ENCODE measurements around the gene BUD31. TPM values are rescaled to one million over a fixed set of nuclear protein-coding genes. Genes with fewer than 3 reads are reported as not detected.
A peak's percentile ranks its signal among the peaks of the same experiment; 100 is the strongest.
"Not testable (repeated sequence)": the region's sequence is repeated elsewhere in the genome, so short reads cannot be mapped to it uniquely, and the experiment has no call there.

BUD31 gene
- total RNA-seq, 3 donors from 2014 or later = 53.9 to 69.8 (median 65.4) TPM

DNA sequence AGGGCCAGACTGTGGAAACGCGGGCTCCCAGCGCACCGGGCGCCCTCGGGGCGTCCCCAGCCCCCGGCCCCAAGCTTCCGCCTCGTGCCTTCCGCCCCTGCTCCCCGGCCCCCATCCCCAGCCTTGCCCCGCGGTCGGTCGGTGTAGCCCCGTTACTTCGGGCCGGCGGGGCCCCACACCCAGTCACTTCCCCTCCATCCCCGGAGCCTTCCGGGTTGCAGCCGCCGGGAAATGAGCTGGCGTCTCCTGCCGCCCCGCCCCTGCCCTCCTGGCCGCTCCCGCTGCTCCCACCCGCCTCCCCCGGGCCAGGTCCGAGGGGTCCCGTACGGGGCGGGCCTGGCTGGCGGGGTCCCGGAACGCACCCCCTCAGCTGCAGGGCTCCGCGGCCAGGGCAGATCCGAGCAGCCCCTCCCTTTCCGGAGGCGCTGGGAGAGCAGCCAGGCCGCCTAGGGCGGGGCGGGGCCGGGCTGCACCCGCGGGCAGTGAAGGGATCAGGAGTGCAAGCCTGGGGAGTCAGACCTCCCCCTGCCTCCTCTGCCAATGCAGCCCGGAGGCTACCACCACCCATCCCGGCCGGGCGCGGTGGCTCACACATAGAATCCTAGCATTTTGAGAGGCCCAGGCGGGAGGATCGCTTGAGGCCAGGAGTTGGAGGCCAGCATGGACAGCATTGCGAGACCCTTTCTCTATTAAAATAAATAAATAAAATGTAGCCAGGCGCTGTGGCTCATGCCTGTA is 33.5 kb upstream of the BUD31 start:
- no peaks in the 10 kb centered on the region for H3K4me1 ChIP-seq
- intact Hi-C loops (cut with DNase I; ENCODE audit: low total_unique reads) = no loop called here

GRCh38 chr7:99379043-99379577 is 29.7 kb upstream of the BUD31 start:
- Histone ChIP-seq H3K9me3 (no peaks in the 10 kb centered on the region), H3K27ac (peak overlapping the region; percentile 76 to 90), H3K4me3 (peak overlapping the region; percentile 15 to 25 (median 17)), H3K36me3 (no peaks in the 10 kb centered on the region), H3K27me3 (no peaks in the 10 kb centered on the region), H3K4me1 (peaks cover 0 to 7% of the 10 kb centered on the region in 2 donors)
- intact Hi-C loops (cut with DNase I; ENCODE audit: low total_unique reads) = no loop called here
- TF ChIP-seq CTCF (IDR thresholded peaks at IDR 0.05) (peak in 1 of 3 donors; percentile 10), POLR2AphosphoS5 (IDR thresholded peaks at IDR 0.05) (no peak)
- no peak for DNase-seq (ENCODE audit: low spot score in 2 of 2)

More for the DNA sequence above, 33.5 kb upstream of the BUD31 start:
- DNase-seq (ENCODE audit: low spot score in 2 of 2) = peak in 1 of 2 donors; percentile 61
- TF ChIP-seq POLR2AphosphoS5 (IDR thresholded peaks at IDR 0.05) = peak; percentile 37 to 52 (median 50)
- no peak for TF ChIP-seq CTCF (IDR thresholded peaks at IDR 0.05)
- Histone ChIP-seq H3K27me3 (no peaks in the 10 kb centered on the region), H3K4me3 (peak overlapping the region; percentile 94 to 99 (median 97)), H3K9me3 (no peaks in the 10 kb centered on the region), H3K36me3 (no peaks in the 10 kb centered on the region), H3K27ac (peak overlapping the region; percentile 78 to 94)

GRCh38 chr7:99379693-99380031 is 29.1 kb upstream of the BUD31 start:
- H3K4me1 ChIP-seq; H3K36me3 ChIP-seq; H3K27me3 ChIP-seq; intact Hi-C loops (cut with DNase I; ENCODE audit: low total_unique reads); H3K9me3 ChIP-seq; DNase-seq (ENCODE audit: low spot score in 2 of 2): not testable (repeated sequence)
- Histone ChIP-seq H3K4me3 (peak overlapping the region; percentile 17 to 53 (median 25)), H3K27ac (peak overlapping the region; percentile 76 to 90)

DNA sequence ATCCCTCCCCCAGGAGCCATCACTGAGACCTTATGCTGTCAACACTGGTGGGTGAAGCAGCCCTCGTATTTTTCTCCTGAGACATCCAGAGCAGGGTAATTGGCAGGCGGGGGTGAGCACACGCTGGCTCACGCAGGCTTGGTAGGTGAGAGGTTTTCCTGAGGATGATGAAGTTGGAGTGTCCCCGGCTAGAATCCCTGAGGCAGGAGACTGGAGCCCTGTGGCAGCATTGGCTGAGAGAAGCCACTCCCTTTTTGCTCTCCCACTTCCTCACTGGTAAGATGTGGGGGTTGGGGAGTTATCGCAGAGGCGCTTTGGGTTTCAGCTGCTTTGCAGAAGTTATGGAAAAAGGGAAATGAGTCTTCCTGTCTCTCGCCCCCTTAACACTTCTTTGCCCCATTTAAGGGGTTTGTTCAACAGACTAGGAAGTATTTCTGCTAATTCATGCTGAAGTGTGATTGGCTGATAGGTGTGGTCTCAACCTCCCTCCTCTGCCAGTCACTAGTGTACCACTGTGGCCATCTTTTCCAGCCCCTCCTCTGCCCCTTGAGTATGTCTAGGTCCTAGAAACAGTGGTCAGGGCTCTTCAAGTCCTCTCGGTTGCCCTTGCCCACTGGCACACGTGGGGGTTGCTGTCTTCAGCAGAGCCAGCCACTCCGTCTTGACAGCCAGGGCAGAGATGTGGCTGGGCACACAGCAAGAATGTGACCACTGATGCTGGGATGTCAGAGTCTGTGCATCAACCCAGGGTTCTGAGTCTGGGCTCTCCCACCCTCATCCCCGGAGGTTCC is 28.5 kb upstream of the BUD31 start:
- TF ChIP-seq POLR2A (IDR thresholded peaks at IDR 0.05) = no peak
- TF ChIP-seq CTCF (IDR thresholded peaks at IDR 0.05) = no peak
- no peak for TF ChIP-seq POLR2AphosphoS5 (IDR thresholded peaks at IDR 0.05)
- peaks cover 0 to 7% of the 10 kb centered on the region in 2 donors for H3K4me1 ChIP-seq

DNA sequence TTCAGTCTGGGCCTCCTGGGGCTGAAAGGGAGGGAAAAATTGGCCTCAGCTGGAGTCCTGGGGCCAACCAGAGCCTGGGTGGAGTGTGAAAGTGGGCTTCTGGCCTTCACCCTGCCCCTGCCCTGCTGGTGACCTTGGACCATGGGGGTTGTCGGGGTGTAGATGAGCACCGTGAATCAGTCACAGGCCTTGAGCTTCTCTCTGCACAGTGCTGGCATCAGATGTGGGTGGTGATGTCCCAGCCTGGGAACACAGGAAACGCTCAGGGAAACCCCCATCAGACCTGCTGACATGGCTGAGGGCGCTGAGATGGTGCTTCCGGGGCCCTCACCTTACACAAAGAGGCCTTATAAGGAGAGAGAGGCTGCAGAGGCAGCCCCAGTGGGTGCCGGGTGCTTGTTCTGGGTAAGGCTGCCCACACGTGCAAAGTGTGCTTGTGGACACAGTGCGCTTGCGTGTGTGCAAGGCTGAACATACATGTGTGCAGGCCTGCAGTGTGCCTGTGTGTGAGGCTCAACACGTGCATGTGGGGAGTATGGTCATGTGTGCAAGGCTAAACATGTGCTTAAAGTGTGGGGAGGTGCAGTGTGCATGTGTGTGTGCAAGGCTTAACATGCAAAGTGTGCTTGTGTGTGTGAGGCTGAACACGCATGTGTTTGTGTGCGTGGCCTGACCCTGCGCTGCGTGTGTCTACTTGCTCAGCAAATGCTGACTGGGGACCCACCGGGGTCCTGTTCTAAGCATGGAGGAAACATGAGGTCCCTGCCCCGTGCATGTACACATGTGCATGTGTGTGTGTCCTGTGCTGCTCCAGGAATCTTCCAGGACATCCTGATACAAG is 27.7 kb upstream of the BUD31 start:
- Histone ChIP-seq H3K4me3 (peak overlapping the region in 1 of 3 donors; percentile 53), H3K9me3 (no peaks in the 10 kb centered on the region), H3K36me3 (no peaks in the 10 kb centered on the region), H3K4me1 (peaks cover 0 to 7% of the 10 kb centered on the region in 2 donors), H3K27ac (peak overlapping the region; percentile 76 to 90), H3K27me3 (no peaks in the 10 kb centered on the region)
- no peak for DNase-seq (ENCODE audit: low spot score in 2 of 2)
- TF ChIP-seq POLR2AphosphoS5 (IDR thresholded peaks at IDR 0.05) (no peak), CTCF (IDR thresholded peaks at IDR 0.05) (no peak), POLR2A (IDR thresholded peaks at IDR 0.05) (no peak)
- intact Hi-C loops (cut with DNase I; ENCODE audit: low total_unique reads) = no loop called here

More for the DNA sequence above, 28.5 kb upstream of the BUD31 start:
- no peak for DNase-seq (ENCODE audit: low spot score in 2 of 2)
- intact Hi-C loops (cut with DNase I; ENCODE audit: low total_unique reads) = no loop called here
- Histone ChIP-seq H3K27ac (peak overlapping the region; percentile 76 to 90), H3K9me3 (no peaks in the 10 kb centered on the region), H3K27me3 (no peaks in the 10 kb centered on the region), H3K36me3 (no peaks in the 10 kb centered on the region), H3K4me3 (peak overlapping the region; percentile 17 to 53 (median 25))
